ENCODE data around the gene CAB39.

- TF ChIP-seq CTCF (IDR thresholded peaks at IDR 0.05) (no peak), TCF7L2 (IDR thresholded peaks at IDR 0.05; ENCODE audit: low read depth, low read length) (no peak), POLR2AphosphoS5 (IDR thresholded peaks at IDR 0.05; ENCODE audit: low read depth, low read length) (no peak), SIN3A (IDR thresholded peaks at IDR 0.05; ENCODE audit: borderline replicate concordance, insufficient read depth, low read depth, low read length) (no peak)
- TF ChIP-seq, protein P1, sequence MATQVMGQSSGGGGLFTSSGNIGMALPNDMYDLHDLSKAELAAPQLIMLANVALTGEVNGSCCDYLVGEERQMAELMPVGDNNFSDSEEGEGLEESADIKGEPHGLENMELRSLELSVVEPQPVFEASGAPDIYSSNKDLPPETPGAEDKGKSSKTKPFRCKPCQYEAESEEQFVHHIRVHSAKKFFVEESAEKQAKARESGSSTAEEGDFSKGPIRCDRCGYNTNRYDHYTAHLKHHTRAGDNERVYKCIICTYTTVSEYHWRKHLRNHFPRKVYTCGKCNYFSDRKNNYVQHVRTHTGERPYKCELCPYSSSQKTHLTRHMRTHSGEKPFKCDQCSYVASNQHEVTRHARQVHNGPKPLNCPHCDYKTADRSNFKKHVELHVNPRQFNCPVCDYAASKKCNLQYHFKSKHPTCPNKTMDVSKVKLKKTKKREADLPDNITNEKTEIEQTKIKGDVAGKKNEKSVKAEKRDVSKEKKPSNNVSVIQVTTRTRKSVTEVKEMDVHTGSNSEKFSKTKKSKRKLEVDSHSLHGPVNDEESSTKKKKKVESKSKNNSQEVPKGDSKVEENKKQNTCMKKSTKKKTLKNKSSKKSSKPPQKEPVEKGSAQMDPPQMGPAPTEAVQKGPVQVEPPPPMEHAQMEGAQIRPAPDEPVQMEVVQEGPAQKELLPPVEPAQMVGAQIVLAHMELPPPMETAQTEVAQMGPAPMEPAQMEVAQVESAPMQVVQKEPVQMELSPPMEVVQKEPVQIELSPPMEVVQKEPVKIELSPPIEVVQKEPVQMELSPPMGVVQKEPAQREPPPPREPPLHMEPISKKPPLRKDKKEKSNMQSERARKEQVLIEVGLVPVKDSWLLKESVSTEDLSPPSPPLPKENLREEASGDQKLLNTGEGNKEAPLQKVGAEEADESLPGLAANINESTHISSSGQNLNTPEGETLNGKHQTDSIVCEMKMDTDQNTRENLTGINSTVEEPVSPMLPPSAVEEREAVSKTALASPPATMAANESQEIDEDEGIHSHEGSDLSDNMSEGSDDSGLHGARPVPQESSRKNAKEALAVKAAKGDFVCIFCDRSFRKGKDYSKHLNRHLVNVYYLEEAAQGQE (IDR thresholded peaks at IDR 0.05; ENCODE audit: insufficient read depth in 1 of 2, low read depth in 2 of 2, low read length in 1 of 2) = no peak
Observed at GRCh38 chr2:230668939-230669303, 43.7 kb upstream of the CAB39 start.
